ENCODE results near the gene PPFIA2.

PPFIA2 gene

GRCh38 chr12:81347404-81347803 is 411.7 kb downstream of the PPFIA2 start:
- no peak for DNase-seq (ENCODE audit: low read depth)

DNA sequence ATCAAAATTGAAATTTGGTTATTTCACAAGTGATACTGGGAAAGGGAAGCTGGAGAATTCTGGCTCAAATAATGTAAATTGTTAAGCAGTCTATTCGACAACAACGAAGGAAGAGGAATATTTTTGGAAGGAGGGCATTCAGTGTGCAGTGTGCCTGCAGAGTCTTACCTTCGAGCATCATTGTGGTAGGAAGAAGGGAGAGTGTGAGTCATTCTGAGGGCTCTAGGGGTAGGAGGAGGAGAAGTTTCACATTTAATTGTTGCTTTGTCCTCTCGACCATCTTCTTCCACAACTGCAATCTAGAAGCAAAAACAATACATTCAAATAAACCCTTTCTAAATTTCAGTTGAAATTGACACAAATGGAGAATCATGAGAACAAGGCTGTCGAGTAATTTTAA is 418.2 kb downstream of the PPFIA2 start:
- DNase-seq (ENCODE audit: low read depth), result no peak

- no peak for DNase-seq (ENCODE audit: low read depth)
Observed at GRCh38 chr12:81339071-81339470, 420.1 kb downstream of the PPFIA2 start.

DNA sequence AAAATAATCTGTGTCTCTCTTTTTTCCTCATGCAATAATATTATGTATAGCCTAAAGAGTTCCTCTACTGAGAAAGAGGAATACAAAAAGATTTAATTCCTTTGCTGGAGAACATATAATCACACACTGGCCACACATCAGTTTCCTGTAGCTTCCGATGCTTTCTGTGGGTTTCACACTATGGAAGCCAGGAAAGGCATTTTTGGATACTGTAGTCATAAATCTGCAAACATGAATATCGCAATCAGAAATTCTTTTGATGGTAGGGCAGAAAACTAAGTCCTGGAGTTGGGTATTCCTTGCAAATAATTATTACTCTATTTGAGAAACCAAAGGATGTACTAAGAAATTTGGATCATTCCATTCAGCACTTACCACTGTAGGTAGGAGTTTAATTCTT is 421.3 kb downstream of the PPFIA2 start:
- DNase-seq (ENCODE audit: low read depth), result no peak

DNA sequence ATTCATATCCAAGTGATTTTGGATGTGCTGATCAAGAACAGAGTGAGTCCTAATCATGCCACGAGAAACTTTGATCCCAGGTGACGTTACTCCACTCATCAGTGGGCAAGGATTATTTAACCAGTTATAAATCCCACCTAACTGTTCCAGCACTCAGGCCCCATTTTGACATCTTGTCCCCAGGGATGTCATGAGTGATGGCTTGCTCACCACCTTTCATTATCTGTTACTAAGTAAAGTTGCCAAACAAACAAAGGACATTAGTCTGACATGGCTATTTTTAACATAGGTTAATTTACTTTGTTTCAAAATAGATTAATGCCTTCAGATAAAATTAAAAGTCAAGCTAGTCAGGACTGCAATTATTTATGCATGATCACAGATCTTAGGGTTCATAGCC is 425.3 kb downstream of the PPFIA2 start:
- no peak for DNase-seq (ENCODE audit: low read depth)

DNA sequence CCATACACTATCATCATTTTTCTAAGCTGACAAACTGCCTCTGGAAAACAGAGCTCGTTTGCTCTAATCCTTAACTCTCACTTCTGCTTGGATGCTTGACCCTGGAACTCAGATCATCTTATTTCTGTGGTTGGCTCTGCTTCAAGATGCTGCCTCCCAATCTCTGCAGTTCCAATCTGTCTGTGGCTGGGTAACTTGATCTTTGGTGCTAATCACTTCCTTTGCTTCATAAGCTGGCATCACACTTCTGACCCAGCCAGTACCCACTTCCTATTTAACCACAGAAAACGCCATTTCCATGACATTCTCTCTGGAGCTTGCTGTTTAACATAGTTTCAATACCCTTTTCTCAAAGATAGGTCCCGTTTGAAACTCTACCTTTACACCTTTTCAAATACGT is 427.1 kb downstream of the PPFIA2 start:
- DNase-seq (ENCODE audit: low read depth), result no peak

DNA sequence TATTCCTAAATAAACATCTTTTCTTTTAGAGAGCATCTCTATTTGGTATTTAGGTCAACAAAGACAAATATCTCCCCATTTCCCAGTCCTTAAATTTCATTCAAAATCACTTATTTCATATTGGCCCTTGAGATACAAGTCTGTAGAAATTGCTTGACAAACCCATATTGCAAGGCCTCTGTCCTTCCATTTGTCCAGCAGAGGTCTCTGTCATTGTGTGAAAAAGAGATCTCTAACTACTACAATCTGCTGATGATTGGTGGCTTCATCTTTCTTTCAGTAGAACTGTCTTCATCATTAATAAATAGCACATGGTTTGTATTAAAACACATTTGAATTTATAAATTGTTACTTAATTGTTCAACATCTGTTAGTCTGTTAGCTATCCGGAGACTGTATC is 428.7 kb downstream of the PPFIA2 start:
- DNase-seq (ENCODE audit: low read depth), result no peak

- DNase-seq (ENCODE audit: low read depth), result no peak
Observed at GRCh38 chr12:81329085-81329484, 430.1 kb downstream of the PPFIA2 start.

GRCh38 chr12:81327425-81327824 is 431.7 kb downstream of the PPFIA2 start:
- no peak for DNase-seq (ENCODE audit: low read depth)

GRCh38 chr12:81325086-81325485 is 434.1 kb downstream of the PPFIA2 start:
- DNase-seq (ENCODE audit: low read depth), result no peak

DNA sequence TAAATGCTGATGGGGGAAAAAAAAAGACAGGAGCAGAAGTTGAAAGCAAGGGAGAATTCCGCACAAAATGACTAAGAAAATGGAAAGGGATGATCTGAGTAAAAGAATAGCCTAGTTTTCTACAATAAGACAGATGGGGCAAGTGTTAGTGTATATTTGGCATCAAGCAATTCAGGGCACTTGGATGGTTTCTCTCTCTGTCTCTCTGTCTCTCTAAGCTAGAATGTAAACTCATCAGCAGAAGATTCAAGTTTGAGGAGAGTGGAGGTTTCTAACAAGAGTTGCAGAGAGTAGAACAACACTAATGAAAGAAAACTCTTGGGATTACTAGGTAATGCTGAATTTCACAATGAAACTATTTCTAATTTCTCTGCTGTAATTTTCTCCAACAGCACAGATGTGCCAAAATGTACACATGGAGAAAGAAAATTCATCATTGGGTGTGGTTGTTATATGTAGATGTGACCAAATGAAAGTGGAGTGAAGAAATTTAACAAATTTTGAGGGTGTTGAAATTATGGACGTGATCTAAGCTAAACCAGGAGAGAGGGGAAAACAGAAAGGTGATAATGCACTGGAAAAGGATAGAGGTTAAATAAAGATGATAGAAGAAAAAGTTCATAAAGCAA is 444.1 kb downstream of the PPFIA2 start:
- no peak for DNase-seq (ENCODE audit: low read depth)

- no peak for DNase-seq (ENCODE audit: low read depth)
Observed at GRCh38 chr12:81303935-81304334, 455.2 kb downstream of the PPFIA2 start.

DNA sequence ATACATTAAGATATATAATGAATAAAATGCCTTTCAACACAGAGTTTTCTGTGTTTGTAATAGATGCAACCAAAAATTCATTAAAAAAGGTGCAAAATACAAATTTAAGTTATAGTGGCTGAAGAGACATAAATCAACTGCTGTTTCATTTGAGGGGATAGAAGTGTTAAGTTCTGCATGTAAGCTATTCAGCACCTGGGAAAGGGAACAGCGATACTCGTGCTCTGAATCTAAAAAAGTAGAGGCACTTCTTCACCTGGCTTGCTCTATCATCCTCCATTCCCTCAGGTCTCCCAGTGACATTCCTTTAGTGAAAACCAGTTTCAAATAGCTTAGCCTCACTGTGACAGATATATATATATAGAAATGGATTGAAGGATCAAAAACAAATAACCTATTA is 458.7 kb downstream of the PPFIA2 start:
- no peak for DNase-seq (ENCODE audit: low read depth)

- DNase-seq (ENCODE audit: low read depth), result no peak
Observed at GRCh38 chr12:81297601-81298000, 461.5 kb downstream of the PPFIA2 start.

DNA sequence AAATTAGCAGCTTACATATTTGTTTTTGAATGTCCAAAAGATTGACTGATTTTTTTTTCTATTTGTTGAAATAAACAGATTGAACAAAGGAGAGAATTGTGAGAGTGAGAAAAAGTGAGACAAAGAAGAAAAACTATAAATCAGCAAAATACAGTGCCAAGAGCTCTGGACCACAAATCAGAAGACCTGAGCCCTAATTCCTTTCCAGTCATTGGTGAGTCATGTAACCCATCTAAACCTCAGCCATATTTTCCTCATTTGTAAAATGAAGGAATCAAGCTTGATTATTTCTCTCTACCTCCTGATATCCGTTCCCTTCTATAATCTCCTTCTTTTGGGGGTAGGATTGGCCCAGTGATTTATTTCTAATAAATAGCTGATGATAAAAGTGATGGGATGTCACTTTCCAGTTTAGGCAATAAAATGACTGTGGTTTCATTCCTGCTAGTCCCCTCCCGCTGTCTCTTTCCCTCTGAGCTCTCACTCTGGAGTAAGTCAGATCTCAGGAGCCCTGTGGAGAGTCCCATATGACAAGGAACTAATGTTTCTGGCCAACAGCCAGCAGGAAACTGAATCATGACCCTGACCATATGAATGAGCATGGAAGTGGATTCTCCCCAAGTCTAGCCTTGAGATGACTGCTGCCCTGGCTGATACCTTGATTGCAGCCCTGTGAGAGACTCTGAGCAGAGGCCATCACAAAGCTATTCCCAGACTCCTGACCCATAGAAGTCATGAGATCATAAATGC is 462.4 kb downstream of the PPFIA2 start:
- no peak for DNase-seq (ENCODE audit: low read depth)

DNA sequence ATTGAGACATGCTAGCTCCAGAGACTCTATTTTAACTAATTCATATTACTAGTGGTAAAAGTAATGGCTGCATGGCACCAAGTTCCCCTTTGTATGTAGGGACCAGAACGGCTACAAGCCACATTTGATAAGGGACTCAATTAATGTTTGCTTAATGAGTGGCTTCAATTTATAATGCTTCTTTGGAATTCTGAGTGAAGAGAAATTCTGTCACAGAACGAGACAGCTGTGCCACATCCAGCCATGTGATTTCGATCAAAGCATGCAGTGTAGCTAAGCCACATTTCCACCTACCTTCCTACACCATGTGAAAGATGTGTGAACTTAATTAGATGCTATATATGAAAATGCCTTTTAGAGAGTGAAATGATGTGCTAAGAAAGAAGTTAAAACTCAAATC is 463.9 kb downstream of the PPFIA2 start:
- no peak for DNase-seq (ENCODE audit: low read depth)

DNA sequence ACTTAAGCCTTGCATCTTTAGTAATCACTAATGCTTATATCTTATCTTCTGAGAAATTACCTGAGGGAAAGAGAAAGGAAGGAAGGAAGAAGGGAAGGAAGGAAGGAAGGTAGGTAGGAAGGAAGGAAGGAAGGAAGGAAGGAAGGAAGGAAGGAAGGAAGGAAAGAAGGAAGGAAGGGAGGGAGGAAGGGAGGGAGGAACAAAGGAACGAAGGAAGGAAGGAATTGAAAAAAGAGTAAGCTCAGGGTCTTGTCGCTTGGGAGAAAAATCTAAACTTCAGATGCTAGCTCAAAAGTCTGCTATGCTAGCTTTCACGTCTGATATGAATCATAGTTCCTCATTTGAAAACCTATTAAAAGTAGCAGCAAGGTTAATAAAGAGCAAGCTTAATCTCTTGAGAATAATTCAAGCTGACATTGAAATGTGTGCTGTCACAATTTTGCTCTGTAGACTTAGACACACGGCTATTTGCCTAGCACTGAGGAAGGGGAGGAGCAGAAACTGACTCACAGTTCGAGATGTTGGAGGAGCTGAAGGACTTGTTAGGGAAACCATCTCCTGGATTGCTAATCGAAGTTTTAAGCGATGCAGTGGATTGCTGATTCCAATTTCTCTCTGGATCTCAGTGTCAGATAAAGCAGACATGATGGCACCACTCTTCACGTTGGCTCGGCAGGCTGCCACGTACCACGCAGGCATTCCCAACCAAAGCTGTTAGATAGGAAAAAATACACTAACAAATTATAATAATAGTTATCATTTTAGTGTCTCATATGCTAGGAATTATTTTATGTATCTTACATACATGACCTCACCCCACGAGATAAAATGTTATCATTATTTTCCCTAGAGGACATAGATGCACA is 464.6 kb downstream of the PPFIA2 start:
- DNase-seq (ENCODE audit: low read depth), result no peak

DNA sequence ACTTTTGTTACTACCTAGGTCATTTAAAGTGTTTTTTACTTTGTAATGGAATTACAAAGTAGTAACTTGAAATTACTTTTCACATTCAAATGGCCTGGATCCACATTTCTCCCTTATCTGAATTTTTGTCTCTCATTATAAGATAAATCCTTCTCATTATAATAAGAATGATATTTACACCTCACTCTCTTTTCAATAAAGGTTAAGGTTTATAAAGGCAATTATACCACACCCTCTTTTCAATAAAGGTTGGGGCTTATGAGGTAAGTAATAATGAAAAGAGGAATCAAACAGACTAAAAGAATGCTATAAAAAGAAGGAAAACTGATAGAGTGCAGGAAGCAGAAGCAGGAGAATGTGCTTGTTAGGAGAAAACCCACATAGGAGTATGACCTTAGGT is 470.5 kb downstream of the PPFIA2 start:
- DNase-seq (ENCODE audit: low read depth), result no peak

- DNase-seq (ENCODE audit: low read depth), result no peak
Observed at GRCh38 chr12:81284137-81284536, 475.0 kb downstream of the PPFIA2 start.

DNA sequence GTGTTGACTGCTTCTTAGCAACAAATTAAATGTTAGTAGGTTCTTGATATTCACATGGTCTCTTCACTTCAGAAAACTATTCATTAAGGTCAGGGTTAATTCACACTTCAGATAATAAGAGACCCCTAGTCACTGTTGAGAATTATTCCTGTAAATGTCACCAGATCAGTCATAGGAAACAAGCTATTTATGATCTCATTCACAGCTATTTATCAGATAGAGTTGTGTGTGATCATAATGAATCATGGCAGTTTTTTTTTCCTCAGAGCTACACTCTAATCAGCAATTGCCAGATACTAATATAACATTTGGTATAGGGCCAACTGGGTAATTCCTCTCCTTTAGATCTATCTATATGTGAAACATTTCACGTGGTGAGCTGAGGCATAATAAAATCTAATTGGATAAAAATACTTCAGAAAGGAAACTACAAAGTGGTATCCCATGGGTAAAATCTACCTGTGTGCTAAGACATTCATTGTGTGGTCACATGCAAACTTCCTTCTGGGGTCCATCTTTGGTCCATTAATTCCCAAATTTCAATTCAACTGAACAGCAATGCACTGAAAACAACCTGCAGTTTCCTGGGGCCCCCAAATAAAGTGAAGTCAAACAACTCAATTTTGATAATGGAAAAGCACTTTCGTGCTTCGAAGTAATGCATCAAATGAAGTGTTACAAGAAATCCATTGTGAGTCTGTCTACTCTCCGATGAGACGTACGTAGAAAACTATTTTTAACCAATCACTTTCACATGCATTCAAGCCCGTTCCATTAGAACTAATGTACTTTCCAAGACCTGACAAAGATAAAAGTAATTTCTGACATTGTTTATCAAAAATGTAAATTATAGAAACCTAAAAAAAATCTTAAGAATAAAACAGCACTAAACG is 484.3 kb downstream of the PPFIA2 start:
- no peak for DNase-seq (ENCODE audit: low read depth)

- DNase-seq (ENCODE audit: low read depth), result no peak
Observed at GRCh38 chr12:81270385-81270784, 488.8 kb downstream of the PPFIA2 start.

DNA sequence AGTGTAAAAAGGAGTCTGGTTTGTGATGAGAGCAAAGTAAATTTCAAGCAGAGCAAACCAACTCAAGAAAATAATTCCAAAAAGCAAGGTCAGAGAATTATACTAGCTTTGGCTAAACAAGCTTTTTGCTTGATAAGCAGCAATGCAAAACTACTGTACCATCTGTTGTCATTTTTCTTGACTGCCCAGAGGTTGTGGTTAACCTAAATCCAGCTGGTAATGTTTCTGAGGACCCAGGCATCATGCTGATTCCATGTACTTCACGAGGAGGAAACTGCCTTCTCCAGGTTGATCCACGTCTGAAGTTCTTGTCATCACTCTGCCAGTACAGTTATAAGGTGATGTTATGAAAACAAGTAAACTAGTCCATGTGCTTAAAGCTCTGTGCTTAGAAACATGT is 496.1 kb downstream of the PPFIA2 start:
- no peak for DNase-seq (ENCODE audit: low read depth)
